LNCAP (cell line): ENCODE data around the gene TTLL3.

ENCODE experiments used
- CTCF ChIP-seq: fragments of 450-650 bp; IDR thresholded peaks from 2 replicates; pipeline ENCODE4 v1.5.1; 2017; ENCODE audit warnings: mild to moderate bottlenecking

Gene TTLL3

GRCh38 chr3:9809239-9809614 lies 835 bp upstream of the TTLL3 start:
- TF ChIP-seq CTCF = no peak

GRCh38 chr3:9810433-9810770 lies 340 bp downstream of the TTLL3 start:
- TF ChIP-seq CTCF = no peak

- TF ChIP-seq CTCF = no peak
Measured at GRCh38 chr3:9810846-9811245, 784 bp downstream of the TTLL3 start.

GRCh38 chr3:9812870-9813483 lies 2.9 kb downstream of the TTLL3 start:
- TF ChIP-seq CTCF = no peak

- no peak for TF ChIP-seq CTCF
Measured at GRCh38 chr3:9815986-9816385, 5.9 kb downstream of the TTLL3 start.

- TF ChIP-seq CTCF = no peak
Measured at GRCh38 chr3:9817436-9817835, 7.4 kb downstream of the TTLL3 start.

- no peak for TF ChIP-seq CTCF
Measured at GRCh38 chr3:9818666-9819335, 8.7 kb downstream of the TTLL3 start.

- TF ChIP-seq CTCF = no peak
Measured at GRCh38 chr3:9820543-9820942, 10.5 kb downstream of the TTLL3 start.
